ENCODE data around the gene ABCA6. TPM values are rescaled to one million over a fixed set of nuclear protein-coding genes. Genes with fewer than 3 reads are reported as not detected.

The ABCA6 gene
- total and polyA plus RNA-seq, 10 of the 15 experiments (the other 5 are each of a cell fraction or from before 2014, with no cell fraction given) = 6.8 to 36.9 (median 12.6) TPM

DNA sequence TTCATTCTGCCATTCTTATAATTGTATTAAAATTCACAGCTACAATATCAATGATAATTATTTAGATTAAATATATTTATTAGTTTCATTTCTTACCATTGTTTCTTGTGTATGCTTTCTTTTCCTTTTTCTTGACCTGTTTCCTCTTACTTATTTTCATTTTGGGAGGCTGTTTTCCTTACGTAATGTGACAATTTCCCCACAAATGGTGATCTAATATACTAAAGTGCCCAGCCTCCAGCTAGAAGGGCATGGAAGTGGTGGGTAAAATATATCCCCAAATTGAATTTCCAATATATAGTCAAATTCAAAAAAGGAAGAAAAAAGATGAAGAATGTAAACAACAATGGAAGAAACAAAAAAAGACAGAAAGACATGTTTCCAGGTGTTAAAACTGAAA lies 1.5 kb upstream of the ABCA6 start:
- SMC1A ChIA-PET (ENCODE audit: uncharacterized antibody, unreplicated experiment) = interaction anchor here (3.1 kb wide), 1 partner anchor 15 kb away, joined by 18 read pairs; no protein-coding TSS in a partner anchor
- H3K79me2 ChIP-seq (ENCODE audit: control insufficient read depth, insufficient read depth, low read length) = no peaks in the 10 kb centered on the region
- CTCF ChIA-PET = no interaction called here

More for the DNA sequence above, 1.5 kb upstream of the ABCA6 start:
- no peak for ATAC-seq
- ChIA-PET RAD21 (ENCODE audit: unreplicated experiment) (interaction anchor here (1.1 to 1.3 kb wide), 2 partner anchors 15 to 348 kb away, joined by 3 to 4 read pairs; no protein-coding TSS in a partner anchor), POLR2A (no interaction called here)
- in situ Hi-C loops (cut with MboI) = no loop called here
- Histone ChIP-seq H3K4me2 (ENCODE audit: control insufficient read depth, insufficient read depth) (no peak overlapping the region), H3K36me3 (ENCODE audit: control insufficient read depth in 2 of 2, insufficient read depth in 2 of 2, low read length in 1 of 2) (no peaks in the 10 kb centered on the region; a peak in 1 of 4 replicates), H2AFZ (ENCODE audit: control insufficient read depth, low read depth, low read length) (no peak overlapping the region), H3K9me3 (replicated peaks; ENCODE audit: control insufficient read depth, insufficient read depth, low read length) (no peaks in the 10 kb centered on the region), H3K9ac (ENCODE audit: control insufficient read depth, insufficient read depth, low read length) (no peak overlapping the region), H3K27ac (ENCODE audit: control insufficient read depth, insufficient read depth) (no peak overlapping the region), H3K4me1 (ENCODE audit: control insufficient read depth, insufficient read depth, low read length) (no peaks in the 10 kb centered on the region), H4K20me1 (ENCODE audit: control insufficient read depth, insufficient read depth) (no peaks in the 10 kb centered on the region), H3K27me3 (replicated peaks in 1 of 2; ENCODE audit: control insufficient read depth in 2 of 2, insufficient read depth in 2 of 2, low read length in 1 of 2) (no peaks in the 10 kb centered on the region), H3K4me3 (no peak overlapping the region)
- intact Hi-C loops (cut with micrococcal nuclease; ENCODE audit: unreplicated experiment) = no loop called here
- FAIRE-seq = no peak
- no peak for DNase-seq (ENCODE audit: low read depth, low spot score)
- WGBS (ENCODE audit: insufficient coverage, insufficient replicate concordance, low lambda C conversion rate, missing lambda C conversion rate) = 93% methylated on average over 1 of the region's 1 CpG
- no TSS peak for BruUV-seq (replicated peaks)
- TF ChIP-seq NFYB (IDR thresholded peaks at IDR 0.05; ENCODE audit: insufficient read depth, low read depth, low read length) = no peak
- TF ChIP-seq, protein P1, sequence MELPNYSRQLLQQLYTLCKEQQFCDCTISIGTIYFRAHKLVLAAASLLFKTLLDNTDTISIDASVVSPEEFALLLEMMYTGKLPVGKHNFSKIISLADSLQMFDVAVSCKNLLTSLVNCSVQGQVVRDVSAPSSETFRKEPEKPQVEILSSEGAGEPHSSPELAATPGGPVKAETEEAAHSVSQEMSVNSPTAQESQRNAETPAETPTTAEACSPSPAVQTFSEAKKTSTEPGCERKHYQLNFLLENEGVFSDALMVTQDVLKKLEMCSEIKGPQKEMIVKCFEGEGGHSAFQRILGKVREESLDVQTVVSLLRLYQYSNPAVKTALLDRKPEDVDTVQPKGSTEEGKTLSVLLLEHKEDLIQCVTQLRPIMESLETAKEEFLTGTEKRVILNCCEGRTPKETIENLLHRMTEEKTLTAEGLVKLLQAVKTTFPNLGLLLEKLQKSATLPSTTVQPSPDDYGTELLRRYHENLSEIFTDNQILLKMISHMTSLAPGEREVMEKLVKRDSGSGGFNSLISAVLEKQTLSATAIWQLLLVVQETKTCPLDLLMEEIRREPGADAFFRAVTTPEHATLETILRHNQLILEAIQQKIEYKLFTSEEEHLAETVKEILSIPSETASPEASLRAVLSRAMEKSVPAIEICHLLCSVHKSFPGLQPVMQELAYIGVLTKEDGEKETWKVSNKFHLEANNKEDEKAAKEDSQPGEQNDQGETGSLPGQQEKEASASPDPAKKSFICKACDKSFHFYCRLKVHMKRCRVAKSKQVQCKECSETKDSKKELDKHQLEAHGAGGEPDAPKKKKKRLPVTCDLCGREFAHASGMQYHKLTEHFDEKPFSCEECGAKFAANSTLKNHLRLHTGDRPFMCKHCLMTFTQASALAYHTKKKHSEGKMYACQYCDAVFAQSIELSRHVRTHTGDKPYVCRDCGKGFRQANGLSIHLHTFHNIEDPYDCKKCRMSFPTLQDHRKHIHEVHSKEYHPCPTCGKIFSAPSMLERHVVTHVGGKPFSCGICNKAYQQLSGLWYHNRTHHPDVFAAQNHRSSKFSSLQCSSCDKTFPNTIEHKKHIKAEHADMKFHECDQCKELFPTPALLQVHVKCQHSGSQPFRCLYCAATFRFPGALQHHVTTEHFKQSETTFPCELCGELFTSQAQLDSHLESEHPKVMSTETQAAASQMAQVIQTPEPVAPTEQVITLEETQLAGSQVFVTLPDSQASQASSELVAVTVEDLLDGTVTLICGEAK (IDR thresholded peaks at IDR 0.05; ENCODE audit: borderline replicate concordance) = no peak
- TF ChIP-seq, protein P2, sequence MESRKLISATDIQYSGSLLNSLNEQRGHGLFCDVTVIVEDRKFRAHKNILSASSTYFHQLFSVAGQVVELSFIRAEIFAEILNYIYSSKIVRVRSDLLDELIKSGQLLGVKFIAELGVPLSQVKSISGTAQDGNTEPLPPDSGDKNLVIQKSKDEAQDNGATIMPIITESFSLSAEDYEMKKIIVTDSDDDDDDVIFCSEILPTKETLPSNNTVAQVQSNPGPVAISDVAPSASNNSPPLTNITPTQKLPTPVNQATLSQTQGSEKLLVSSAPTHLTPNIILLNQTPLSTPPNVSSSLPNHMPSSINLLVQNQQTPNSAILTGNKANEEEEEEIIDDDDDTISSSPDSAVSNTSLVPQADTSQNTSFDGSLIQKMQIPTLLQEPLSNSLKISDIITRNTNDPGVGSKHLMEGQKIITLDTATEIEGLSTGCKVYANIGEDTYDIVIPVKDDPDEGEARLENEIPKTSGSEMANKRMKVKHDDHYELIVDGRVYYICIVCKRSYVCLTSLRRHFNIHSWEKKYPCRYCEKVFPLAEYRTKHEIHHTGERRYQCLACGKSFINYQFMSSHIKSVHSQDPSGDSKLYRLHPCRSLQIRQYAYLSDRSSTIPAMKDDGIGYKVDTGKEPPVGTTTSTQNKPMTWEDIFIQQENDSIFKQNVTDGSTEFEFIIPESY (IDR thresholded peaks at IDR 0.05) = no peak
- no peak for TF ChIP-seq MXI1 (IDR thresholded peaks at IDR 0.05; ENCODE audit: low read depth, low read length)
- TF ChIP-seq WRNIP1 (IDR thresholded peaks at IDR 0.05; ENCODE audit: borderline replicate concordance, low read depth, low read length) = no peak
- no peak for TF ChIP-seq BCL11A (IDR thresholded peaks at IDR 0.05; ENCODE audit: low read depth, low read length)
- TF ChIP-seq STAT3 (IDR thresholded peaks at IDR 0.05; ENCODE audit: low read depth, low read length) = no peak
- TF ChIP-seq MYC (IDR thresholded peaks at IDR 0.05; ENCODE audit: insufficient read depth, insufficient read length, insufficient replicate concordance, low read length, severe bottlenecking) = no peak
- TF ChIP-seq, protein P3, sequence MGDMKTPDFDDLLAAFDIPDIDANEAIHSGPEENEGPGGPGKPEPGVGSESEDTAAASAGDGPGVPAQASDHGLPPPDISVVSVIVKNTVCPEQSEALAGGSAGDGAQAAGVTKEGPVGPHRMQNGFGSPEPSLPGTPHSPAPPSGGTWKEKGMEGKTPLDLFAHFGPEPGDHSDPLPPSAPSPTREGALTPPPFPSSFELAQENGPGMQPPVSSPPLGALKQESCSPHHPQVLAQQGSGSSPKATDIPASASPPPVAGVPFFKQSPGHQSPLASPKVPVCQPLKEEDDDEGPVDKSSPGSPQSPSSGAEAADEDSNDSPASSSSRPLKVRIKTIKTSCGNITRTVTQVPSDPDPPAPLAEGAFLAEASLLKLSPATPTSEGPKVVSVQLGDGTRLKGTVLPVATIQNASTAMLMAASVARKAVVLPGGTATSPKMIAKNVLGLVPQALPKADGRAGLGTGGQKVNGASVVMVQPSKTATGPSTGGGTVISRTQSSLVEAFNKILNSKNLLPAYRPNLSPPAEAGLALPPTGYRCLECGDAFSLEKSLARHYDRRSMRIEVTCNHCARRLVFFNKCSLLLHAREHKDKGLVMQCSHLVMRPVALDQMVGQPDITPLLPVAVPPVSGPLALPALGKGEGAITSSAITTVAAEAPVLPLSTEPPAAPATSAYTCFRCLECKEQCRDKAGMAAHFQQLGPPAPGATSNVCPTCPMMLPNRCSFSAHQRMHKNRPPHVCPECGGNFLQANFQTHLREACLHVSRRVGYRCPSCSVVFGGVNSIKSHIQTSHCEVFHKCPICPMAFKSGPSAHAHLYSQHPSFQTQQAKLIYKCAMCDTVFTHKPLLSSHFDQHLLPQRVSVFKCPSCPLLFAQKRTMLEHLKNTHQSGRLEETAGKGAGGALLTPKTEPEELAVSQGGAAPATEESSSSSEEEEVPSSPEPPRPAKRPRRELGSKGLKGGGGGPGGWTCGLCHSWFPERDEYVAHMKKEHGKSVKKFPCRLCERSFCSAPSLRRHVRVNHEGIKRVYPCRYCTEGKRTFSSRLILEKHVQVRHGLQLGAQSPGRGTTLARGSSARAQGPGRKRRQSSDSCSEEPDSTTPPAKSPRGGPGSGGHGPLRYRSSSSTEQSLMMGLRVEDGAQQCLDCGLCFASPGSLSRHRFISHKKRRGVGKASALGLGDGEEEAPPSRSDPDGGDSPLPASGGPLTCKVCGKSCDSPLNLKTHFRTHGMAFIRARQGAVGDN (IDR thresholded peaks at IDR 0.05) = no peak
